Measurements from ENCODE around the gene FCHSD2. TPM values are rescaled to one million over a fixed set of nuclear protein-coding genes. Genes with fewer than 3 reads are reported as not detected.

FCHSD2 gene
- total and polyA plus RNA-seq, 2 of the 13 experiments (the other 11 are each of a cell fraction or from before 2014, with no cell fraction given): 20.5 to 24.8 TPM

DNA sequence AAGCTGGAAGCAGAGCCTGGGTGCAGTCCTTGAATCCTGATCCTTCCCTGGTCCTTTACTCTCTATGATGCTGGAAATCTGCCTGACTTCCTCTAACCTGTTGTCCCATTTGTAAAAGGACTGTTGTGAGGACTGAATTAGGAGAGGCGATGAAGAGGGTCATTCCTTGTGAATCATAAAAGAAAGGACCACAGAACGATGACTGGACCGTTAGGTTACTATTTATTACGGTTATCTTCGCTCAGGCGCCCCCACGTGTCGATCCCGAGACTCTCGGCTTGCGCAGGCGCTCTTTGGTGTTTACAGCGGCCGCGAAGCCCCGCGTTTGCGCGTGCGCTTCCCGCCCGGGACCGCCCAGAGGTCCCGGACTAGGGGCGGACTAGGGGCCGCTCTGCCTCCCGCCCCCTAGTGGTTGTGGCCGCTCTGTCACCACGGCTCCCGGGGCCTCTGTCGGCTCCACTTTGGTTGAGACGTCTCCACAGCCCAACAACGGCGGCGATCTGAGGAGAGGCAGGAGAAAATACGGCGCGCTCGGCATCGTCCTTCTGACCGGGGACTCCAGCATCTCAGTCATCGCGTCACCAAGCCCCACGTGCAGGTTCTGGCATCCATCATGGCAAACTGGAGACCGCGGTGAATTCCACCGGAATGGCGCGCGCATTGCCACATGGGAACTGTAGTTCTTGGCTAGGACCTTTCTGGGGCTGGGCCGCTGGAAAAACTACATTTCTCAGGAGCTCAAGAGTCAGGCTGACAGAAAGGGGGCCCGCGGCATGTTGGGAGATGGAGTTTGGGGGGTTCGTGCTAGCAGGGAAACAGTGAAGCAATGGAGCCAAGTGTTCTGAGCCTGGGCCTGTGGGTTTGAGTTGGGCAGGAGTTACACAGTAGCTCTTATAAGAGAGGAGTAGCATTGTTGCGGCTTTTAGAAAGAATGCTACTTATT lies 348.4 kb downstream of the FCHSD2 start, which contains the start of gene STARD10 (continued):
- TF ChIP-seq ARID4A (CRISPR knock-in tag; IDR thresholded peaks at IDR 0.05; ENCODE audit: borderline replicate concordance) (peak; percentile 71; the same call in 1 of the 2 replicates), HNRNPLL (IDR thresholded peaks at IDR 0.05; ENCODE audit: low read depth, low read length, poor library complexity, severe bottlenecking) (peak; percentile 40), LCORL (IDR thresholded peaks at IDR 0.05) (no peak), LCORL (CRISPR knock-in tag; IDR thresholded peaks at IDR 0.05) (peak; percentile 57; the same call in 1 of the 2 replicates), ZNF331 (CRISPR knock-in tag; IDR thresholded peaks at IDR 0.05) (0 out of 2 replicates have a peak, but pooled peaks have one; percentile 9), TAF1 (CRISPR knock-in tag; IDR thresholded peaks at IDR 0.05) (peak; percentile 65), ZKSCAN8 (CRISPR knock-in tag; IDR thresholded peaks at IDR 0.05; ENCODE audit: borderline replicate concordance) (no peak), ZNF274 (CRISPR knock-in tag; IDR thresholded peaks at IDR 0.05) (peak; percentile 84; the same call in 1 of the 2 replicates), THAP11 (CRISPR knock-in tag; IDR thresholded peaks at IDR 0.05) (peak; percentile 96), ZSCAN22 (CRISPR knock-in tag; IDR thresholded peaks at IDR 0.05) (peak; percentile 56; the same call in 1 of the 2 replicates), ZNF333 (CRISPR knock-in tag; IDR thresholded peaks at IDR 0.05; ENCODE audit: borderline replicate concordance) (no peak), JARID2 (CRISPR knock-in tag; IDR thresholded peaks at IDR 0.05; ENCODE audit: insufficient replicate concordance) (no peak), ZNF780A (CRISPR knock-in tag; IDR thresholded peaks at IDR 0.05) (no peak), MEF2D (CRISPR knock-in tag; IDR thresholded peaks at IDR 0.05) (peak; percentile 72; the same call in 1 of the 2 replicates)
- TF ChIP-seq, protein P1, sequence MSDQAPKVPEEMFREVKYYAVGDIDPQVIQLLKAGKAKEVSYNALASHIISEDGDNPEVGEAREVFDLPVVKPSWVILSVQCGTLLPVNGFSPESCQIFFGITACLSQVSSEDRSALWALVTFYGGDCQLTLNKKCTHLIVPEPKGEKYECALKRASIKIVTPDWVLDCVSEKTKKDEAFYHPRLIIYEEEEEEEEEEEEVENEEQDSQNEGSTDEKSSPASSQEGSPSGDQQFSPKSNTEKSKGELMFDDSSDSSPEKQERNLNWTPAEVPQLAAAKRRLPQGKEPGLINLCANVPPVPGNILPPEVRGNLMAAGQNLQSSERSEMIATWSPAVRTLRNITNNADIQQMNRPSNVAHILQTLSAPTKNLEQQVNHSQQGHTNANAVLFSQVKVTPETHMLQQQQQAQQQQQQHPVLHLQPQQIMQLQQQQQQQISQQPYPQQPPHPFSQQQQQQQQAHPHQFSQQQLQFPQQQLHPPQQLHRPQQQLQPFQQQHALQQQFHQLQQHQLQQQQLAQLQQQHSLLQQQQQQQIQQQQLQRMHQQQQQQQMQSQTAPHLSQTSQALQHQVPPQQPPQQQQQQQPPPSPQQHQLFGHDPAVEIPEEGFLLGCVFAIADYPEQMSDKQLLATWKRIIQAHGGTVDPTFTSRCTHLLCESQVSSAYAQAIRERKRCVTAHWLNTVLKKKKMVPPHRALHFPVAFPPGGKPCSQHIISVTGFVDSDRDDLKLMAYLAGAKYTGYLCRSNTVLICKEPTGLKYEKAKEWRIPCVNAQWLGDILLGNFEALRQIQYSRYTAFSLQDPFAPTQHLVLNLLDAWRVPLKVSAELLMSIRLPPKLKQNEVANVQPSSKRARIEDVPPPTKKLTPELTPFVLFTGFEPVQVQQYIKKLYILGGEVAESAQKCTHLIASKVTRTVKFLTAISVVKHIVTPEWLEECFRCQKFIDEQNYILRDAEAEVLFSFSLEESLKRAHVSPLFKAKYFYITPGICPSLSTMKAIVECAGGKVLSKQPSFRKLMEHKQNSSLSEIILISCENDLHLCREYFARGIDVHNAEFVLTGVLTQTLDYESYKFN (CRISPR knock-in tag; conservative IDR thresholded peaks at IDR 0.05): no peak; the same call in none of the 2 replicates
- TF ChIP-seq, protein P2, sequence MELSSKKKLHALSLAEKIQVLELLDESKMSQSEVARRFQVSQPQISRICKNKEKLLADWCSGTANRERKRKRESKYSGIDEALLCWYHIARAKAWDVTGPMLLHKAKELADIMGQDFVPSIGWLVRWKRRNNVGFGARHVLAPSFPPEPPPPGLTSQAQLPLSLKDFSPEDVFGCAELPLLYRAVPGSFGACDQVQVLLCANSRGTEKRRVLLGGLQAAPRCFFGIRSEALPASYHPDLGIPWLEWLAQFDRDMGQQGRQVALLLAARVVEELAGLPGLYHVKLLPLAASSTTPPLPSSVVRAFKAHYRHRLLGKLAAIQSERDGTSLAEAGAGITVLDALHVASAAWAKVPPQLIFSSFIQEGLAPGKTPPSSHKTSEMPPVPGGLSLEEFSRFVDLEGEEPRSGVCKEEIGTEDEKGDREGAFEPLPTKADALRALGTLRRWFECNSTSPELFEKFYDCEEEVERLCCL (CRISPR knock-in tag; IDR thresholded peaks at IDR 0.05; ENCODE audit: borderline replicate concordance): no peak
- TF ChIP-seq, protein P3, sequence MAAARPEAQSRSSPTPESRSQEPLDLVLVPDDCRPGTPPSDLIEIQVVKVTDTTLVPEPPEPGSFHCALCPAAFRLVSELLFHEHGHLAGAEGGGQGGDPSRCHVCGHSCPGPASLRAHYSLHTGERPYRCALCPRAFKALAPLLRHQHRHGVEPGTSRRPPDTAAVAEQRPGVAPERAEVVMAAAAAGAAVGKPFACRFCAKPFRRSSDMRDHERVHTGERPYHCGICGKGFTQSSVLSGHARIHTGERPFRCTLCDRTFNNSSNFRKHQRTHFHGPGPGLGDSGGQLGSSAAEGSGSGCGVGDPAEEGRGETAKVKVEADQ (CRISPR knock-in tag; IDR thresholded peaks at IDR 0.05; ENCODE audit: borderline replicate concordance): peak; percentile 83
